CD1c-positive myeloid dendritic cell (primary cell): Measurements from ENCODE around the gene CEP192.
"Not testable (repeated sequence)": the region's sequence is repeated elsewhere in the genome, so short reads cannot be mapped to it uniquely, and the experiment has no call there.

Experiments used
- DNase-seq: peaks from one replicate; pipeline ENCODE4 v3.0.0-alpha.2; 2016; ENCODE audit errors: extremely low spot score

Gene CEP192

DNA sequence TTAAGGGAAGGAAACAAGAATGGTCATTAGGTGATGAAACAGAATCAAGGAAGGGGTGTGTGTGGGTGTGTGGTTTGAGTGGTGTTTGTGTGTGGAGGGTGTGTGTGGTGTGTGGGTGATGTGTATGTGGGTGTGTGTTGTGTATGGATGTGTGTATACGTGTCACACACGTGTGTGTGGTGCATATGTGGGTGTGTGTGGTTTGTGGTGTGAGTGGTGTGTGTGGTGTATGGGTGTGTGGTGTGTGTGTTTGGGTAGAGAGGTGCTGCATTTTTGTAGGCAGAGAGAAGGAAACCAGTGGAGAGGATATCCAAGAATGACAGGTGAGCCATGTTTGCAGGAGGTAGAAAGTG is 1.1 kb upstream of the CEP192 start:
- peak; percentile 65 for DNase-seq

- no peak for DNase-seq
Measured at GRCh38 chr18:12990641-12990966, 558 bp upstream of the CEP192 start.

GRCh38 chr18:12991821-12992179 is 638 bp downstream of the CEP192 start:
- peak; percentile 15 for DNase-seq

- DNase-seq, result no peak
Measured at GRCh38 chr18:12993439-12993838, 2.3 kb downstream of the CEP192 start.

DNA sequence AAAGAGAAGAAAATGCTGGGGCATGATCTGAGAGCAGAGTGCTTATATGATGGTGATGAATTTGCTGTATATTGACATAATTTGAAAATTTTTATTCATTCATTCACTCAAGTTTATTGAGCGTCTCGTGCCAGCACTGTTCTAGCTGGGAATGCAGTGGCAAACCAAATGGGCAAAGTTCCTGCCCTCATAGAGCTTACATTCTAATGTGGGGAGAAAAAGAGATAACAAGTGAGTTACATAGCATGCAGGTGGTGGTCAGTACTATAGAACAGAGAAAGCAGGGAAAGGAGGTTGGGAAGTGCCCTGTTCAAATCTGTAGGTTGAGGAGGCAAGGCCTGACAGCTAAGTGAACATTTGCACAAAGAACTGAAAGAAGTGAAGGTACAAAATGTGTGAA is 4.3 kb downstream of the CEP192 start:
- no peak for DNase-seq

- no peak for DNase-seq
Measured at GRCh38 chr18:12995952-12996477, 4.9 kb downstream of the CEP192 start.

GRCh38 chr18:12996661-12997292 is 5.6 kb downstream of the CEP192 start:
- DNase-seq, result no peak

GRCh38 chr18:12997330-12997729 is 6.2 kb downstream of the CEP192 start:
- DNase-seq, result not testable (repeated sequence)

- no peak for DNase-seq
Measured at GRCh38 chr18:12998332-12999060, 7.3 kb downstream of the CEP192 start.

DNA sequence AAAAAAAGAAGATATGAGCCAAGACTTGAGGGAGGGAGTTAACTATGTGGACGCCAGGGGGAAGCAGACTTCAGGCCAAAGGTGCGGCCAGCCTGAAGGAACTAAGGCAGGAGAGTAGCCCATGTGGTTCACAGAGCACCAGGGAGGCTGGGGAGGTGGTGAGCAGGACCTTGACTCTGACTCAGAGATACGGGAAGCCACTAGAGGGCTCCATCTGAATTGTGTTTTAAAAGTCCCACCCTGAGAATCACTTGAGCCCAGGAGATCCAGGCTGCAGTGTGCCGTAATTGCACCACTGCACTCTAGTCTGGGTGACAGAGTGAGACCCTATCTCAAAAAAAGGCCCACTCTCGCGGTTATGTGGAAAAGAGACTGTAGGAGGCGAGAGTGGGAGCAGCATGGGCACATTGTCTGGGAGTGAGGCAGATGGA is 12.3 kb downstream of the CEP192 start:
- peak; percentile 22 for DNase-seq

DNA sequence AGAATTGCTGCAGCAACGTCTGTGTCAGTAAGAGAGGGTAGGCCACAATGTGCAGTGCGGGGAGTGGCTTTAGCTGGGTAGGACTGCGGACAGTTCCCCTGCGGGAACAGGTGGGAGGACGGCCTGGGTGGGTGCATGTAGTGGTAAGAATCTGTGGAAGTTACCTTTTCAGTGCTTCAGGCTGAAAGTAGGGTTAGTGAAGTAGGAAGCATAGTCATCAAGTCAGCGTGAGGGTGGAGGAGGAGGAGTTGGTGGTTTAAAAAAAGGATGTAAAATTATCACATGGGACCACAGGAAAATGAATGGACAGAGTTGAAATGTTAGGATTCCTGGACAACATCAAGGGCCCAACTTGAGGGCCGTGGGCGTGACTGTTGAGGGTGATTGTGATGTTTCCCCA is 13.2 kb downstream of the CEP192 start:
- DNase-seq, result peak; percentile 31

GRCh38 chr18:13005289-13005688 is 14.1 kb downstream of the CEP192 start:
- DNase-seq, result no peak

DNA sequence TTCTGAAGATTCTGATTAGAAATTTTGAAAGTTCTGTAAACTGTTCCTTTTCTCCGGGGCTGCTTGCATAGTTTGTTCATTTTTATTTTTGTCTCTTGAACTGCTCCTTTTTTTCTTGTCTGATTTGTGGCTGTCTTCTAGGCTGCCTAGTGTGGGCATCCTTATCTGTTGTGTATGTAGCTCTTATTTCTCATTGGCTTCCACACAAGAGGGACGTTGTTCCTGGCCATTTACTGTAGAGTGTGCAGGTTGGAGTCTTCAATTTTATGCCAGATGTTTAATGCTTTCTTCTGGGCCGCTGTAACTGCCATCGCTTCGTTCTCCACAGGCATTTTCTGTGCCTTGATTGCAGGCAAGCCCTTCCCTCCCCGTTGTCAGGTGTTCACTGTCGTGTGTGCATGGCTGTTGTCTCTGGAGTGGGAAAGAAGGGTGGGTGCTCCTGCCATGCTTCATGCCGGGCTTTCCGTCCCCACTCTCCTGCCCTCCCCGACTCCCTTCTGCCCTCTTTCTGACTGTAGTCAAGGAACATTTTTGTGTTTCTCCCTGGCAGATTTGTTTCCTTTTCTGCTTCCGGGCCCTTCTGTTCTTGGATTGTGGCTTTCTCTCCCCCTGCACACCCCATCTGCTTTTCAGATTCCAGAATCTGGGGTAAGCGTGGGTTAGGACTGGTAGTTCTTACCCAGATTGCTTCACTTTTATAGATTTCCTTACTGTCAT is 15.5 kb downstream of the CEP192 start:
- no peak for DNase-seq

DNA sequence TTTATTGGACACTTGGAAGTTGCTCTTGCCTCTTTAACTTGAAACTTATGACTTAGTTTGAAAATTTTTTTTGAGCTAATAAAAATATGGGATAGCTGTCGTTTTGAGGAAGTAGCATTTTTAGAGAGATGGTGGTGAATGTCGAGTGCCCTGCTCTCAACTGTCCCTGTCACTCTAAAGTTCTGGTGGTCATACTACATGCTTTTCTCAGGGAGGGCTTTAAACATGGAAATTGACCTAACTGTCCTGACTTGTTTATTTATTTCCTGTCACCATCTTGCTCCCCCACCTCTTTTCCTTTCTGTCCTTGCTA is 16.0 kb downstream of the CEP192 start:
- DNase-seq, result no peak

DNA sequence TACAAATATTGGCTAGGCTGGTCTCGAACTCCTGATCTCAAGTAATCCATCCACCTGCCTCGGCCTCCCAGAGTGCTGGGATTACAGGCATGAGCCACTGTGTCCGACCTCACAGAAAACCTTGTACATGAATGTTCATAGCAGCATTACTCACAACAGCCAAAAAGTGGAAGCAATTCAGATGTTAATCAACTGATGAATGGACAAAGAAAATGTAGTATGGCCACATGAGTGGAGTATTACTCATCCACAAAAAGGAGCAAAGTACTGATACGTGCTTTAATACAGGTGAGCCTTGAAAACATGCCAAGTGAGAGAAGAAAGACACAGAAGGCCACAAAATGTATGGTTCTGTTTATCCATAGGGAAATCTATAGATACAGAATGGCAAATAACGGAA is 20.6 kb downstream of the CEP192 start:
- no peak for DNase-seq

DNA sequence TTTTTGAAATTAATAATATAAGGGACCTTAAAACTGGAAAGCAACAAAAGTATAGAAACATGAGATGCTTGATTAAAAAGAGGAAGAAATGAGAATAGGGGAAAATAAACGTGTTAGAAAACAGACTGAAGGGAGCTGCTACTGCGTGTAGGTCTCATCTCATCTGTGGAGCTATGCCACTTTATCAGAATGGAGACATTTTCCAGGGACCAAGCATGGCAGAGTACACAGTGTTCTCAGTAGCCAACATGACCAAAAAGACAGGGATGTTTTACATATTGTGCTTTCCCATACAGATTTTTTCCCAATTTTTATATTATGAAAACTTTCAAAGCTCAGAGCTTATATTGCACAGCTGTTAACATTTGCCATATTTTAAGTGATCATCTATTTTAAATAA is 23.1 kb downstream of the CEP192 start:
- DNase-seq, result no peak

- DNase-seq, result no peak
Measured at GRCh38 chr18:13014818-13015217, 23.7 kb downstream of the CEP192 start.

DNA sequence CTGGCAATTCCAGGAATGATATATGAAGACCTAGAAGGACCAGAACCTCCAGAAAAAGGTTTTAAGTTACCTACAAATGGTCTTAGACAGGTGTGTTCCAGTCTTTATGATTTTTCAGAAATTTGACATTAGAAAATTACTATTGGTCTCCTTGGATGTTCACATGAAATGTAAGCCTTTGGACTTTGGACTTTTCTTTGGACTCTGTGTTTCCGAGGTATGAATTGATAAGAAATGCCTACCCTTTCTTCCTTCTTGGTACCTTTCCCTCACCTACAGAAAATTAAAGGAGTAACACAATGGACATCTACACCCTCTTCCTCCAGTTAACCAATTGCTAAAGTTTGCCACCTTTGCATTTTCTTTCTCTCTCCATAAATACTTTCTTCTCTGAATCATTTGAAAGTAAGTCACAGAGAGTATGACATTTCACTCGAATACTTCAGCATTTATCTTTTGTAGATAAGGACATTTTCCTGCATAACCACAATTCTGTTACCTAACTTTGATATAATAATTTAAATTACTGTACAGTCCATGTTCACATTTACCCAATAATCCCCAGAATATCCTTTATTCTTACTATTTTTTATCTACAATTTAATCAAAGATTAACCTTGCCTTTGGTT is 26.2 kb downstream of the CEP192 start:
- DNase-seq, result no peak

- no peak for DNase-seq
Measured at GRCh38 chr18:13018374-13018773, 27.2 kb downstream of the CEP192 start.

DNA sequence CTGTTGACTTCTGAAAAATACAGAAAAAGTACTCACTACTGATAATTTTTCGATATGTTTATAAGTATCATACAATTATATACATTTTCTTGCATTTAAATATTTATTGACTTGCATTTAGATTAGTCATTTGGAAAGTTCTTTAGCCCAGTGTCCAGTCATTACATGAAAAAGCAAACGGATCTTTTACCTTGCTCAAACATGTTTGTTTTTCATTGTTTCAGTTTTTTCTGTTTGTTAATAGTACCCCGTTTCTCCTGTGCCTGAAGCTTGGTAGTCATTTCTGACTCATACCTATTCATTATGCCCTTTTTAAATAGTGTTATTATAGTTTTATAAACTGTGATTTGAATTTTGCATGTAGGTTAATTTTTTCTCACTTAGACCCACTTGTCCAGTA is 28.1 kb downstream of the CEP192 start:
- DNase-seq, result no peak

- no peak for DNase-seq
Measured at GRCh38 chr18:13022644-13023043, 31.5 kb downstream of the CEP192 start.

GRCh38 chr18:13025233-13025632 is 34.1 kb downstream of the CEP192 start:
- DNase-seq, result no peak
